Calu3 (cell line): ENCODE measurements around the gene POTEB3. TPM values are rescaled to one million over a fixed set of nuclear protein-coding genes. Genes with fewer than 3 reads are reported as not detected.
"Not testable (repeated sequence)": the region's sequence is repeated elsewhere in the genome, so short reads cannot be mapped to it uniquely, and the experiment has no call there.

Experiments used
- BruUV-seq: library from RNA; stranded (reverse); fragments of 400-500 nt; replicated peaks from 2 replicates; lab custom pipeline; 2021; lab: Mats Ljungman, UMichigan
- CTCF ChIA-PET: fragments of 300-600 bp; sonication (Branson Sonifier 250); formaldehyde crosslinking; loops from one replicate; lab custom pipeline; 2022; ENCODE audit warnings: antibody characterized with exemption; lab: Charles Lee
- DNase-seq: peaks from one replicate; pipeline ENCODE4 v3.0.0; 2022
- H3K27ac Mint-ChIP-seq: one replicate; pipeline ENCODE4 v1.8.0; 2022; ENCODE audit warnings: mixed read lengths; ENCODE audit not compliant: unreplicated experiment
- H3K27me3 Mint-ChIP-seq: one replicate; pipeline ENCODE4 v1.8.0; 2022; ENCODE audit warnings: mixed read lengths; ENCODE audit not compliant: unreplicated experiment
- H3K36me3 Mint-ChIP-seq: one replicate; pipeline ENCODE4 v1.8.0; 2022; ENCODE audit warnings: mild to moderate bottlenecking, moderate library complexity, mixed read lengths; ENCODE audit not compliant: insufficient read depth, unreplicated experiment
- H3K4me1 Mint-ChIP-seq: one replicate; pipeline ENCODE4 v1.8.0; 2022; ENCODE audit warnings: mild to moderate bottlenecking, low read depth, mixed read lengths; ENCODE audit not compliant: unreplicated experiment
- H3K4me3 Mint-ChIP-seq: one replicate; pipeline ENCODE4 v1.8.0; 2022; ENCODE audit warnings: mild to moderate bottlenecking, low read depth, moderate library complexity, mixed read lengths; ENCODE audit not compliant: unreplicated experiment
- H3K9me3 Mint-ChIP-seq: one replicate; pipeline ENCODE4 v1.8.0; 2022; ENCODE audit warnings: low read depth, mixed read lengths; ENCODE audit not compliant: unreplicated experiment
- intact Hi-C: fragments of 100-400 bp; cut with micrococcal nuclease; formaldehyde crosslinking; loops from one replicate; pipeline ENCODE4 v1.10.0; 2022; ENCODE audit not compliant: unreplicated experiment
- microRNA-seq: library from miRNA; unstranded; fragments of <30 nt; microRNA quantifications from one replicate; pipeline ENCODE4 v1.2.0, GENCODE V29; 2022
- total RNA-seq: library from RNA; stranded (reverse); gene quantifications from 2 replicates; pipeline ENCODE4 v1.2.3, GENCODE V29; 2022

The POTEB3 gene
- total RNA-seq, 1 experiment from 2014 or later: not detected

- H3K27me3 Mint-ChIP-seq, H3K27ac Mint-ChIP-seq, BruUV-seq, CTCF ChIA-PET, intact Hi-C loops, H3K9me3 Mint-ChIP-seq, DNase-seq, H3K36me3 Mint-ChIP-seq, H3K4me1 Mint-ChIP-seq, H3K4me3 Mint-ChIP-seq: not testable (repeated sequence)
These were observed 54.3 kb downstream of the POTEB3 start for GRCh38 chr15:21385961-21386360.

GRCh38 chr15:21383866-21384485 lies 56.3 kb downstream of the POTEB3 start:
- CTCF ChIA-PET, H3K4me3 Mint-ChIP-seq, H3K36me3 Mint-ChIP-seq, H3K9me3 Mint-ChIP-seq, BruUV-seq, H3K4me1 Mint-ChIP-seq, intact Hi-C loops, H3K27ac Mint-ChIP-seq, H3K27me3 Mint-ChIP-seq, DNase-seq: not testable (repeated sequence)

DNA sequence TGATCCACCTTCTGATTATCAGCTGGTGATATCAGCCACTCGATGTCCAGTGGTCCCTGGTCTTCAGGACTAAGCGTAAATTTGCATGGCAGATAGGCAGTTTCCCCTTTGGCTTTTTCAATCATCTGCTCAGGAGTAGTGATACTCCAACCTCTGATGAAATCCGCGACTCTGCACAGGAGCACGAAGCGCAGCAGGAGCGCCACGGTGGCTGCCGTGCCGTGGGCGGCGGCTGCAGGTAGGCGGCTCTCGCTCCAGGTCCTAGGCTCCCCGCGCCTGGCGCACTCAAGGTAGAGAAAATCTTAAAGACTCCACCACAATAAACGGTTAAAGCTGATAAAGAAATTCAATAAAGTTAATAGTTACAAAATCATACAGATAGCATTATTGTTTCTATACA lies 66.6 kb downstream of the POTEB3 start:
- CTCF ChIA-PET, H3K27me3 Mint-ChIP-seq, H3K9me3 Mint-ChIP-seq, DNase-seq, BruUV-seq, H3K4me1 Mint-ChIP-seq, H3K4me3 Mint-ChIP-seq, H3K27ac Mint-ChIP-seq, intact Hi-C loops, H3K36me3 Mint-ChIP-seq: not testable (repeated sequence)

DNA sequence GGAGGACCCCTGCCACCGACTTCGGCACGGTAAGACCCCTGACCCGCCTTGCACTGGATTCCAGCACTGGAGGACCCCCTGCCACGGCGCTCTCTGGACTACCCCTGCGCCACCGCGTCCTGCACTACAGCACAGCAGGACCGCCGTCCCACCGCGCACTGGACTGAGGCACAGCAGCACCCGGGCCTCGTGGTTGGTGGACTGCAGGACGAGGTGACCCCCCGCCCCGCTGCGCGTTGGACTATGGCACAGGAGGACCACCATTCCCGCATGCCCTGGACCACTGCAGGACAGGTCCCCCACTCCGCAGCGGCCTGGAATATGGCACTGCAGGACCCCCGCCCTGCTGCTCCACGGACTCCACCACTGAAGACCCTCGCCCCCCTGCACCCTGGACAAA lies 71.1 kb downstream of the POTEB3 start:
- DNase-seq, H3K9me3 Mint-ChIP-seq, H3K4me3 Mint-ChIP-seq, H3K27me3 Mint-ChIP-seq, BruUV-seq, H3K4me1 Mint-ChIP-seq, H3K36me3 Mint-ChIP-seq, H3K27ac Mint-ChIP-seq, intact Hi-C loops, CTCF ChIA-PET: not testable (repeated sequence)

GRCh38 chr15:21368625-21369024 lies 71.7 kb downstream of the POTEB3 start:
- CTCF ChIA-PET: not testable (repeated sequence)

More at GRCh38 chr15:21368625-21369024, 71.7 kb downstream of the POTEB3 start:
- intact Hi-C loops, BruUV-seq, H3K27ac Mint-ChIP-seq, H3K9me3 Mint-ChIP-seq, H3K4me1 Mint-ChIP-seq, H3K36me3 Mint-ChIP-seq, DNase-seq, H3K27me3 Mint-ChIP-seq, H3K4me3 Mint-ChIP-seq: not testable (repeated sequence)

Small RNA genes within 50 kb of the gene (microRNA-seq; reads per million reads assigned to microRNA genes)
- not detected for gene MIR3118-3
